Spleen (tissue), 11 donors: Measurements from ENCODE around the gene P2RX7. TPM values are rescaled to one million over a fixed set of nuclear protein-coding genes. Genes with fewer than 3 reads are reported as not detected.
A peak's percentile ranks its signal among the peaks of the same experiment; 100 is the strongest.

ENCODE experiments used
- DNase-seq: peaks from one replicate; pipeline ENCODE4 v3.0.0-alpha.2; 2020
- H3K27ac ChIP-seq, 8 donors: fragments of 200-600 bp; sonication (generic) in 7 of 8; 1 replicate in 4 of 8; 2 replicates in 4 of 8; pipeline versions ENCODE4 v1.5.0 to v1.8.0; 2016 to 2021; ENCODE audit warnings: inconsistent platforms in 4 of 8, mild to moderate bottlenecking in 4 of 8, moderate library complexity in 1 of 8
- H3K27me3 ChIP-seq, 7 donors: fragments of 200-600 bp; sonication (generic) in 6 of 7; replicated peaks in 1 of 7; 1 replicate in 4 of 7; 2 replicates in 3 of 7; pipeline versions ENCODE4 v1.5.0 to v1.8.0; 2016 to 2021; ENCODE audit warnings: inconsistent platforms in 3 of 7, mild to moderate bottlenecking in 1 of 7
- H3K36me3 ChIP-seq, 6 donors: fragments of 200-600 bp; sonication (generic) in 5 of 6; 1 replicate in 4 of 6; 2 replicates in 2 of 6; pipeline versions ENCODE4 v1.5.0 to v1.8.0; 2016 to 2021; ENCODE audit warnings: inconsistent platforms in 2 of 6
- H3K4me1 ChIP-seq, 6 donors: fragments of 200-600 bp; sonication (generic) in 5 of 6; 1 replicate in 3 of 6; 2 replicates in 3 of 6; pipeline versions ENCODE4 v1.5.0 to v1.8.0; 2016 to 2021; ENCODE audit warnings: inconsistent platforms in 3 of 6
- H3K4me3 ChIP-seq, 8 donors: fragments of 200-600 bp; sonication (generic) in 7 of 8; 1 replicate in 4 of 8; 2 replicates in 4 of 8; pipeline versions ENCODE4 v1.5.0 to v1.8.0; 2016 to 2021; ENCODE audit warnings: inconsistent platforms in 4 of 8, mild to moderate bottlenecking in 4 of 8, moderate library complexity in 2 of 8
- H3K9me3 ChIP-seq, 8 donors: fragments of 200-600 bp; sonication (generic) in 7 of 8; 1 replicate in 4 of 8; 2 replicates in 4 of 8; pipeline versions ENCODE4 v1.5.0 to v1.8.0; 2016 to 2021; ENCODE audit warnings: inconsistent platforms in 4 of 8
- CTCF ChIP-seq, 11 experiments: fragments of 200-600 bp in 7 of 11; fragments of 450-650 bp in 4 of 11; sonication (generic) in 4 of 11; IDR thresholded peaks in 8 of 11; conservative IDR thresholded peaks in 3 of 11; 1 replicate in 7 of 11; 2 replicates in 4 of 11; pipeline versions ENCODE4 v1.4.0 to v1.8.0; 2016 to 2021; ENCODE audit warnings: antibody characterized with exemption in 11 of 11, inconsistent platforms in 4 of 11, mild to moderate bottlenecking in 1 of 11
- POLR2A ChIP-seq, 3 donors: fragments of 450-650 bp; IDR thresholded peaks; one replicate each; pipeline ENCODE4 v1.5.1; 2017; ENCODE audit warnings: antibody characterized with exemption in 3 of 3, mild to moderate bottlenecking in 1 of 3
- POLR2AphosphoS5 ChIP-seq, 3 donors: sonication (generic); formaldehyde crosslinking; IDR thresholded peaks; one replicate each; pipeline ENCODE4 v1.5.1; 2017; ENCODE audit warnings: antibody characterized with exemption in 3 of 3
- WGBS, 5 donors: extraction: QIAGEN DNeasy Blood & Tissue Kit in 3 of 5; methylation state at CpG; one replicate each; pipeline versions ENCODE4 v1.1.5 to v1.1.7; 2013 to 2018; 5-methylcytosine and 5-hydroxymethylcytosine counted together
- intact Hi-C: fragments of 100-400 bp; cut with DNase I; formaldehyde crosslinking; loops from one replicate; pipeline ENCODE4 v1.15.0; 2023; ENCODE audit warnings: low total_unique reads
- polyA plus RNA-seq, 3 donors: library from polyadenylated mRNA; stranded (reverse); fragments of 200-250 nt; gene quantifications; one replicate each; pipeline ENCODE4 v1.2.1, GENCODE V29; 2013
- total RNA-seq, 7 donors: library from RNA; depleted of rRNA in 3 of 7; stranded (reverse); fragments of >200 nt in 3 of 7; fragmentation: NEBNext Ultra II Directional in 4 of 7; extraction: Animal tissue kit (Norgen Biotek cat#: 25700) in 4 of 7; gene quantifications; one replicate each; pipeline versions ENCODE4 v1.1.0 to v1.2.1, GENCODE V29; 2016 to 2021
- donor health status: healthy with polysubstance abuse.
- donor health status: DM: no; HTN: no; CAD: no; lungs with moderate emphysema.
- donor health status: DM: no; HTN: no; CAD: no.
- donor health status: Bipolar disorder and iron deficiency.
- donor health status: healthy.
- donor health status: DM: no; HTN: no; CAD: no.
- donor health status: DM: yes; HTN: yes; CAD: no.

Gene P2RX7
- total and polyA plus RNA-seq, 10 donors, result 1.8 to 12.3 (median 9.0) TPM

DNA sequence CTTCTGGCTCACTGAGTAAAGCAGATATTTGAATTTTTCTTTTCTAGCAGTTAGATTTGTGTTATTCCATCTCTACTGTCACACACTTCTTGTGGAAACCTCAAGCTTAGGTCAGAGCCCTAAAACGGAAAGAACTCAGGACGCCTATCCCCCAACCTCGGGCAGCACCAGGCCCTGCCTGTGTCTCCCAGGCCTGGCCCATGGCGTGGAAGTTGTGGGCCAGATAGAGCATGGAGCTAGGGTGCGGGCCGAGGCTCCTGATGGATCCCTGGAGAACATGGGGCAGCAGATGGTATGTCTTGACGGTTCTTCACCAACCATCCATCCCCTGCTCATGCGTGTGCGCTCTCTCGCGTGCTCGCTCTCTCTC lies 97.8 kb downstream of the P2RX7 start:
- Histone ChIP-seq H3K4me3 (no peak overlapping the region), H3K27me3 (no peaks in the 10 kb centered on the region), H3K4me1 (peaks cover 0 to 23% (median 9%) of the 10 kb centered on the region in 6 donors), H3K9me3 (no peaks in the 10 kb centered on the region), H3K27ac (peak overlapping the region in 1 of 8 donors; percentile 28), H3K36me3 (peaks cover 0 to 83% (median 46%) of the 10 kb centered on the region in 6 donors)
- intact Hi-C loops, result loop anchor here (2.0 kb wide), 1 partner anchor 170 kb away; no protein-coding TSS in a partner anchor
- DNase-seq, result peak; percentile 62
- WGBS, 5 donors, result 82 to 93% (median 87%) methylated on average over 12 of the region's 12 CpGs
- peak in 6 of 11 experiments; percentile 2 to 54 (median 28) for TF ChIP-seq CTCF (IDR thresholded peaks at IDR 0.05 in 8 of 11, conservative IDR thresholded peaks at IDR 0.05 in 3 of 11)
- peak in 1 of 3 donors; percentile 54 for TF ChIP-seq POLR2AphosphoS5 (IDR thresholded peaks at IDR 0.05)
- no peak for TF ChIP-seq POLR2A (IDR thresholded peaks at IDR 0.05)

- Histone ChIP-seq H3K27ac (no peak overlapping the region), H3K9me3 (no peaks in the 10 kb centered on the region), H3K4me3 (no peak overlapping the region), H3K4me1 (peaks cover 0 to 12% (median 9%) of the 10 kb centered on the region in 6 donors), H3K27me3 (no peaks in the 10 kb centered on the region), H3K36me3 (peaks cover 0 to 83% (median 52%) of the 10 kb centered on the region in 6 donors)
- TF ChIP-seq CTCF (IDR thresholded peaks at IDR 0.05 in 8 of 11, conservative IDR thresholded peaks at IDR 0.05 in 3 of 11), result no peak
- TF ChIP-seq POLR2AphosphoS5 (IDR thresholded peaks at IDR 0.05), result peak; percentile 19 to 67 (median 43)
- TF ChIP-seq POLR2A (IDR thresholded peaks at IDR 0.05), result no peak
- DNase-seq, result peak; percentile 64
- 88 to 97% (median 89%) methylated on average over 13 to 16 of the region's 16 CpGs for WGBS, 5 donors
- intact Hi-C loops, result no loop called here
Measured at GRCh38 chr12:121232163-121232562, 99.5 kb downstream of the P2RX7 start.

- no peak for TF ChIP-seq POLR2A (IDR thresholded peaks at IDR 0.05)
- TF ChIP-seq POLR2AphosphoS5 (IDR thresholded peaks at IDR 0.05), result peak in 1 of 3 donors; percentile 23
- no peak for TF ChIP-seq CTCF (IDR thresholded peaks at IDR 0.05 in 8 of 11, conservative IDR thresholded peaks at IDR 0.05 in 3 of 11)
- peaks cover 0 to 87% (median 55%) of the 10 kb centered on the region in 6 donors for H3K36me3 ChIP-seq
- no peaks in the 10 kb centered on the region for H3K9me3 ChIP-seq
- no peak overlapping the region for H3K4me3 ChIP-seq
- H3K4me1 ChIP-seq, result peaks cover 0 to 16% (median 9%) of the 10 kb centered on the region in 6 donors
- no peak overlapping the region for H3K27ac ChIP-seq
- peak; percentile 68 for DNase-seq
- no peaks in the 10 kb centered on the region for H3K27me3 ChIP-seq
- intact Hi-C loops, result no loop called here
- 87 to 94% (median 91%) methylated on average over 14 of the region's 14 CpGs for WGBS, 5 donors
Measured at GRCh38 chr12:121232977-121233627, 100.4 kb downstream of the P2RX7 start.

GRCh38 chr12:121233628-121234020 lies 100.9 kb downstream of the P2RX7 start:
- intact Hi-C loops, result no loop called here
- peaks cover 0 to 89% (median 54%) of the 10 kb centered on the region in 6 donors for H3K36me3 ChIP-seq
- 86 to 95% (median 91%) methylated on average over 10 to 11 of the region's 11 CpGs for WGBS, 5 donors

More at GRCh38 chr12:121233628-121234020, 100.9 kb downstream of the P2RX7 start:
- no peaks in the 10 kb centered on the region for H3K27me3 ChIP-seq
- no peak overlapping the region for H3K27ac ChIP-seq
- no peak for DNase-seq
- no peaks in the 10 kb centered on the region for H3K9me3 ChIP-seq
- H3K4me3 ChIP-seq, result no peak overlapping the region
- TF ChIP-seq CTCF (IDR thresholded peaks at IDR 0.05 in 8 of 11, conservative IDR thresholded peaks at IDR 0.05 in 3 of 11) (no peak), POLR2AphosphoS5 (IDR thresholded peaks at IDR 0.05) (peak in 1 of 3 donors; percentile 63)
- peaks cover 0 to 21% (median 15%) of the 10 kb centered on the region in 6 donors for H3K4me1 ChIP-seq
